ENCODE results near the gene NCAPD2.

Gene NCAPD2

GRCh38 chr12:6554168-6555017, 60.5 kb downstream of the NCAPD2 start (continued):
- no peak for TF ChIP-seq ZNF645 (tag by site-specific recombination; IDR thresholded peaks at IDR 0.05)
- no peak for TF ChIP-seq ZNF184 (tag by site-specific recombination; IDR thresholded peaks at IDR 0.05)
- peak; percentile 90 for TF ChIP-seq ZBTB17 (tag by site-specific recombination; IDR thresholded peaks at IDR 0.05)
- peak; percentile 65; the same call in 1 of the 2 replicates for TF ChIP-seq ZNF501 (tag by site-specific recombination; IDR thresholded peaks at IDR 0.05)
- no peak for TF ChIP-seq ZNF121 (tag by site-specific recombination; IDR thresholded peaks at IDR 0.05)
- no peak for TF ChIP-seq ELK4 (IDR thresholded peaks at IDR 0.05; ENCODE audit: borderline replicate concordance, low read depth, low read length)
- TF ChIP-seq ZNF394 (tag by site-specific recombination; IDR thresholded peaks at IDR 0.05; ENCODE audit: borderline replicate concordance): peak; percentile 95
- TF ChIP-seq ZNF274 (IDR thresholded peaks at IDR 0.05; ENCODE audit: low read length): no peak
- TF ChIP-seq ZNF274 (tag by site-specific recombination; IDR thresholded peaks at IDR 0.05; ENCODE audit: borderline replicate concordance): no peak
- no peak for TF ChIP-seq ZNF292 (tag by site-specific recombination; IDR thresholded peaks at IDR 0.05; ENCODE audit: borderline replicate concordance, low read depth)
- peak; percentile 25; the same call in 1 of the 2 replicates for TF ChIP-seq ZNF654 (tag by site-specific recombination; IDR thresholded peaks at IDR 0.05; ENCODE audit: low read depth)
- TF ChIP-seq, protein P1, sequence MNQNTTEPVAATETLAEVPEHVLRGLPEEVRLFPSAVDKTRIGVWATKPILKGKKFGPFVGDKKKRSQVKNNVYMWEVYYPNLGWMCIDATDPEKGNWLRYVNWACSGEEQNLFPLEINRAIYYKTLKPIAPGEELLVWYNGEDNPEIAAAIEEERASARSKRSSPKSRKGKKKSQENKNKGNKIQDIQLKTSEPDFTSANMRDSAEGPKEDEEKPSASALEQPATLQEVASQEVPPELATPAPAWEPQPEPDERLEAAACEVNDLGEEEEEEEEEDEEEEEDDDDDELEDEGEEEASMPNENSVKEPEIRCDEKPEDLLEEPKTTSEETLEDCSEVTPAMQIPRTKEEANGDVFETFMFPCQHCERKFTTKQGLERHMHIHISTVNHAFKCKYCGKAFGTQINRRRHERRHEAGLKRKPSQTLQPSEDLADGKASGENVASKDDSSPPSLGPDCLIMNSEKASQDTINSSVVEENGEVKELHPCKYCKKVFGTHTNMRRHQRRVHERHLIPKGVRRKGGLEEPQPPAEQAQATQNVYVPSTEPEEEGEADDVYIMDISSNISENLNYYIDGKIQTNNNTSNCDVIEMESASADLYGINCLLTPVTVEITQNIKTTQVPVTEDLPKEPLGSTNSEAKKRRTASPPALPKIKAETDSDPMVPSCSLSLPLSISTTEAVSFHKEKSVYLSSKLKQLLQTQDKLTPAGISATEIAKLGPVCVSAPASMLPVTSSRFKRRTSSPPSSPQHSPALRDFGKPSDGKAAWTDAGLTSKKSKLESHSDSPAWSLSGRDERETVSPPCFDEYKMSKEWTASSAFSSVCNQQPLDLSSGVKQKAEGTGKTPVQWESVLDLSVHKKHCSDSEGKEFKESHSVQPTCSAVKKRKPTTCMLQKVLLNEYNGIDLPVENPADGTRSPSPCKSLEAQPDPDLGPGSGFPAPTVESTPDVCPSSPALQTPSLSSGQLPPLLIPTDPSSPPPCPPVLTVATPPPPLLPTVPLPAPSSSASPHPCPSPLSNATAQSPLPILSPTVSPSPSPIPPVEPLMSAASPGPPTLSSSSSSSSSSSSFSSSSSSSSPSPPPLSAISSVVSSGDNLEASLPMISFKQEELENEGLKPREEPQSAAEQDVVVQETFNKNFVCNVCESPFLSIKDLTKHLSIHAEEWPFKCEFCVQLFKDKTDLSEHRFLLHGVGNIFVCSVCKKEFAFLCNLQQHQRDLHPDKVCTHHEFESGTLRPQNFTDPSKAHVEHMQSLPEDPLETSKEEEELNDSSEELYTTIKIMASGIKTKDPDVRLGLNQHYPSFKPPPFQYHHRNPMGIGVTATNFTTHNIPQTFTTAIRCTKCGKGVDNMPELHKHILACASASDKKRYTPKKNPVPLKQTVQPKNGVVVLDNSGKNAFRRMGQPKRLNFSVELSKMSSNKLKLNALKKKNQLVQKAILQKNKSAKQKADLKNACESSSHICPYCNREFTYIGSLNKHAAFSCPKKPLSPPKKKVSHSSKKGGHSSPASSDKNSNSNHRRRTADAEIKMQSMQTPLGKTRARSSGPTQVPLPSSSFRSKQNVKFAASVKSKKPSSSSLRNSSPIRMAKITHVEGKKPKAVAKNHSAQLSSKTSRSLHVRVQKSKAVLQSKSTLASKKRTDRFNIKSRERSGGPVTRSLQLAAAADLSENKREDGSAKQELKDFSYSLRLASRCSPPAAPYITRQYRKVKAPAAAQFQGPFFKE (tag by site-specific recombination; IDR thresholded peaks at IDR 0.05; ENCODE audit: borderline replicate concordance): no peak
- TF ChIP-seq, protein P2, sequence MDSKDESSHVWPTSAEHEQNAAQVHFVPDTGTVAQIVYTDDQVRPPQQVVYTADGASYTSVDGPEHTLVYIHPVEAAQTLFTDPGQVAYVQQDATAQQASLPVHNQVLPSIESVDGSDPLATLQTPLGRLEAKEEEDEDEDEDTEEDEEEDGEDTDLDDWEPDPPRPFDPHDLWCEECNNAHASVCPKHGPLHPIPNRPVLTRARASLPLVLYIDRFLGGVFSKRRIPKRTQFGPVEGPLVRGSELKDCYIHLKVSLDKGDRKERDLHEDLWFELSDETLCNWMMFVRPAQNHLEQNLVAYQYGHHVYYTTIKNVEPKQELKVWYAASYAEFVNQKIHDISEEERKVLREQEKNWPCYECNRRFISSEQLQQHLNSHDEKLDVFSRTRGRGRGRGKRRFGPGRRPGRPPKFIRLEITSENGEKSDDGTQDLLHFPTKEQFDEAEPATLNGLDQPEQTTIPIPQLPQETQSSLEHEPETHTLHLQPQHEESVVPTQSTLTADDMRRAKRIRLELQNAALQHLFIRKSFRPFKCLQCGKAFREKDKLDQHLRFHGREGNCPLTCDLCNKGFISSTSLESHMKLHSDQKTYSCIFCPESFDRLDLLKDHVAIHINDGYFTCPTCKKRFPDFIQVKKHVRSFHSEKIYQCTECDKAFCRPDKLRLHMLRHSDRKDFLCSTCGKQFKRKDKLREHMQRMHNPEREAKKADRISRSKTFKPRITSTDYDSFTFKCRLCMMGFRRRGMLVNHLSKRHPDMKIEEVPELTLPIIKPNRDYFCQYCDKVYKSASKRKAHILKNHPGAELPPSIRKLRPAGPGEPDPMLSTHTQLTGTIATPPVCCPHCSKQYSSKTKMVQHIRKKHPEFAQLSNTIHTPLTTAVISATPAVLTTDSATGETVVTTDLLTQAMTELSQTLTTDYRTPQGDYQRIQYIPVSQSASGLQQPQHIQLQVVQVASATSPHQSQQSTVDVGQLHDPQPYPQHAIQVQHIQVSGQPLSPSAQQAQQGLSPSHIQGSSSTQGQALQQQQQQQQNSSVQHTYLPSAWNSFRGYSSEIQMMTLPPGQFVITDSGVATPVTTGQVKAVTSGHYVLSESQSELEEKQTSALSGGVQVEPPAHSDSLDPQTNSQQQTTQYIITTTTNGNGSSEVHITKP (tag by site-specific recombination; IDR thresholded peaks at IDR 0.05): peak; percentile 79
- TF ChIP-seq ZNF248 (tag by site-specific recombination; IDR thresholded peaks at IDR 0.05): no peak
- no peak for TF ChIP-seq BCL11B (tag by site-specific recombination; IDR thresholded peaks at IDR 0.05; ENCODE audit: low read depth)
- TF ChIP-seq ZNF701 (tag by site-specific recombination; IDR thresholded peaks at IDR 0.05): no peak
- TF ChIP-seq, protein P3, sequence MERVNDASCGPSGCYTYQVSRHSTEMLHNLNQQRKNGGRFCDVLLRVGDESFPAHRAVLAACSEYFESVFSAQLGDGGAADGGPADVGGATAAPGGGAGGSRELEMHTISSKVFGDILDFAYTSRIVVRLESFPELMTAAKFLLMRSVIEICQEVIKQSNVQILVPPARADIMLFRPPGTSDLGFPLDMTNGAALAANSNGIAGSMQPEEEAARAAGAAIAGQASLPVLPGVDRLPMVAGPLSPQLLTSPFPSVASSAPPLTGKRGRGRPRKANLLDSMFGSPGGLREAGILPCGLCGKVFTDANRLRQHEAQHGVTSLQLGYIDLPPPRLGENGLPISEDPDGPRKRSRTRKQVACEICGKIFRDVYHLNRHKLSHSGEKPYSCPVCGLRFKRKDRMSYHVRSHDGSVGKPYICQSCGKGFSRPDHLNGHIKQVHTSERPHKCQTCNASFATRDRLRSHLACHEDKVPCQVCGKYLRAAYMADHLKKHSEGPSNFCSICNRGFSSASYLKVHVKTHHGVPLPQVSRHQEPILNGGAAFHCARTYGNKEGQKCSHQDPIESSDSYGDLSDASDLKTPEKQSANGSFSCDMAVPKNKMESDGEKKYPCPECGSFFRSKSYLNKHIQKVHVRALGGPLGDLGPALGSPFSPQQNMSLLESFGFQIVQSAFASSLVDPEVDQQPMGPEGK (tag by site-specific recombination; IDR thresholded peaks at IDR 0.05): peak; percentile 74
- TF ChIP-seq ZNF704 (tag by site-specific recombination; IDR thresholded peaks at IDR 0.05): no peak
- no peak for TF ChIP-seq ZSCAN5A (tag by site-specific recombination; IDR thresholded peaks at IDR 0.05)
- no peak for TF ChIP-seq ZNF560 (tag by site-specific recombination; IDR thresholded peaks at IDR 0.05; ENCODE audit: borderline replicate concordance)
- peak; percentile 63; the same call in 1 of the 2 replicates for TF ChIP-seq GLIS1 (tag by site-specific recombination; IDR thresholded peaks at IDR 0.05)
